ENCODE data around the gene LOXL4.

- TF ChIP-seq POLR2AphosphoS5 (IDR thresholded peaks at IDR 0.05; ENCODE audit: low read depth, low read length) (no peak), CTCF (IDR thresholded peaks at IDR 0.05 in 2 of 3, conservative IDR thresholded peaks at IDR 0.05 in 1 of 3; ENCODE audit: borderline replicate concordance in 1 of 3, insufficient read depth in 1 of 3, low read depth in 2 of 3, low read length in 2 of 3) (no peak), YY1 (IDR thresholded peaks at IDR 0.05; ENCODE audit: extremely low read depth, insufficient replicate concordance, low read depth, low read length) (no peak), EZH2phosphoT487 (IDR thresholded peaks at IDR 0.05; ENCODE audit: borderline replicate concordance) (no peak), CEBPB (IDR thresholded peaks at IDR 0.05; ENCODE audit: low read depth) (no peak), EZH2 (IDR thresholded peaks at IDR 0.05) (no peak)
- TF ChIP-seq, protein P1, sequence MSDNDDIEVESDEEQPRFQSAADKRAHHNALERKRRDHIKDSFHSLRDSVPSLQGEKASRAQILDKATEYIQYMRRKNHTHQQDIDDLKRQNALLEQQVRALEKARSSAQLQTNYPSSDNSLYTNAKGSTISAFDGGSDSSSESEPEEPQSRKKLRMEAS (IDR thresholded peaks at IDR 0.05), result no peak
Observed at GRCh38 chr10:98208925-98209324, 59.1 kb downstream of the LOXL4 start.
